AG20443 (cell line): ENCODE results near the gene TEKT2.

Source experiments
- DNase-seq: peaks from one replicate; pipeline ENCODE4 v3.0.0; 2012; ENCODE audit warnings: low spot score, mixed read lengths

TEKT2 gene, protein sequence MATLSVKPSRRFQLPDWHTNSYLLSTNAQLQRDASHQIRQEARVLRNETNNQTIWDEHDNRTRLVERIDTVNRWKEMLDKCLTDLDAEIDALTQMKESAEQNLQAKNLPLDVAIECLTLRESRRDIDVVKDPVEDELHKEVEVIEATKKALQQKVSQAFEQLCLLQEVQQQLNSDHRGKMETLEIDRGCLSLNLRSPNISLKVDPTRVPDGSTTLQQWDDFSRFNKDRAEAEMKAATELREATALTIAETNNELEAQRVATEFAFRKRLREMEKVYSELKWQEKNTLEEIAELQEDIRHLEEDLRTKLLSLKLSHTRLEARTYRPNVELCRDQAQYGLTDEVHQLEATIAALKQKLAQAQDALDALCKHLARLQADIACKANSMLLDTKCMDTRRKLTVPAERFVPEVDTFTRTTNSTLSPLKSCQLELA

DNA sequence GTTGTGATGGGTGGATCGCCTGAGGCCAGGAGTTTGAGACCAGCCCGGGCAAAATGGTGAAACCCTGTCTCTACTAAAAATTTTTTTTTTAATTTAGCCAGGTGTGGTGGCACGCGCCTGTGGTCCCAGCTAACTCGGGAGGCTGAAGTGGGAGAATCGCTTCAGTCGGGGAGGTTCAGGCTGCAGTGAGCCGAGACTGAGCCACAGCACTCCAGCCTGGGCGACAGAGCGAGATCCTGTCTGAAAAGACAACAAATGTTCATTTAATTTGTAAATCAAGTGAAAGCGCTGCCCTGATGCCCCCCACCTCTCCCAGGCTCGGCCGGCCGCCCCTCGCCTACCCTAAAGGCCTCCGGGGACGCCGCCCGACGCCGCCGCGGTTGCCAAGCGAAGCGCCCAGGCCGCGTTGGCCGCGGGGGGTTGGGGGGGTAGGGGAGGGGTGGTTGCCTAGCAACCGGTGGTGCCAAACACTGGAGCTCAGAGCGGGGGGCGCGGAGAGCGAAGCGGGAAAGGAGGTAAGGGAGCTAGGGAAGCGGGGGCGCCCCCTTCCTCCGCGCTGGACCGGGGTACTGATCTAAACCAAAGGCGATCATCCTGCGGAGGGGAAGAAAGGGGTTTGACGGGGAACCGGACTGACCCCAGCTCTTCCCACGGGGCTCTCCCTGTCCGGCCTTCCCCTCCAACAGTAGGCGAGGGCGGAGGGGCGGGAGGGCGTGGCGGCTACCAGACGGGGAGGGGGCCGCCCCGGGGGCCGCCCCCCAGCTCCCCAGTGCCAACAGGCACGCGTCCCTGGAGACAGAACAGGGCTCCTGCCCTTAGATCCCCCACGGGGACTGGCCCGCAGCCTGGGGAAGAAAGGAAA lies at the start of gene TEKT2:
TEKT2 (plus strand) TSS at position 460 of the 862 bp plus-strand sequence. CDS start 828 bp downstream, outside the sequence.
- peak; percentile 78 for DNase-seq

DNA sequence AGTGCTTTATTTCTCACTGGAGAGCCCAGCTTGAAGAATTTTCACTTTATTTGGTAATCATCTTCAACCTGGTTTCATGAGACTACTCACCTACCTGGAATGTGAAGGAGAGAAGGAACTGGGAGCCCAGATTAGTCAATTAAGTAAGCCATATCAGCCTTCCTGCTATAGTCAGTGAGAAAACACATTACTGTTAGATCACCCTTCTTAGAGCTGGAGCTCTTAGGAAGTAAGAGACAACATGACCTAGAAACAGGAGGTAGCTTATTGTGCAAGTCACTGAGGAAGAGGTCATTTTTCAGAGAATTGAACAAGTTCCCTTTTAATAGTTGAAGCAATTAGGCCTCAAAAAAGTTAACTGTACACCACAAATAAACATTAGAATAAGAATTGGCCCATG lies 49.2 kb upstream of the TEKT2 start:
- peak; percentile 19 for DNase-seq

GRCh38 chr1:36035154-36035553 lies 48.7 kb upstream of the TEKT2 start:
- DNase-seq = no peak

- no peak for DNase-seq
Observed at GRCh38 chr1:36040238-36040637, 43.7 kb upstream of the TEKT2 start.

DNA sequence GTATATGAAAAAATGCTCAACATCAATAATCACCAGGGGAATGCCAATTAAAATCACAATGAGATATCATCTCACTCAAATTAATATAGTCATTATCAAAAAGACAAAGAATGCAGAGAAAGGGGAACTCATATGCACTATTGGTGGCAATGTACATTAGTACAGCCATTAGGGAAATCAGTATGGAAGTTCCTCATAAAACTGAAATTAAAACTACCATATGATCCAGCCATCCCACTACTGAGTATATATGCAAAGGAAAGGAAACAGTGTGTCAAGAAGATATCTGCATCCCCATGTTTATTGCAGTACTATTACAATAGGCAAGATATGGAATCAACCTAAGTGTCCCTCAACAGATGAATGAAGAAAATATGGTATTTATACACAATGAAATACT lies 32.1 kb upstream of the TEKT2 start:
- no peak for DNase-seq

- DNase-seq = no peak
Observed at GRCh38 chr1:36053978-36054377, 29.9 kb upstream of the TEKT2 start.

DNA sequence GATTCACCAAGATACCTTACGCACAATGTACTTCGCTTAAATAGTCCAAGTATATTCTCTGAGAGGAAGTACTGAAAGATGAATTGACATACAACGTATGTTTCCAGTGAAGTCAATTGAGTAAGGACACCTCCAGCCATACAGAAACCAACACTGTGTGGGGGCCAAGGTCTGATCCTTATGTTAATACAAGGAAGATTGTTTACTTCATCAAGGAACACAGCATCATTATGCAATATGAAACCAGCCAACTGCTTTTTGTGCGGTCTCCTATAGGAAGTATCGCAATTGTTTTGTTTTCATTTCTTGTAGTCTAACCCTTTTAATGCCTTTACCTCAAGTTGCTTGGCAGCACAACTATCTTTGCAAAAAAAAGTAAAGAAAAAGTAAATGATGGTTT lies 28.2 kb upstream of the TEKT2 start:
- DNase-seq = no peak

GRCh38 chr1:36062315-36062714 lies 21.6 kb upstream of the TEKT2 start:
- no peak for DNase-seq

DNA sequence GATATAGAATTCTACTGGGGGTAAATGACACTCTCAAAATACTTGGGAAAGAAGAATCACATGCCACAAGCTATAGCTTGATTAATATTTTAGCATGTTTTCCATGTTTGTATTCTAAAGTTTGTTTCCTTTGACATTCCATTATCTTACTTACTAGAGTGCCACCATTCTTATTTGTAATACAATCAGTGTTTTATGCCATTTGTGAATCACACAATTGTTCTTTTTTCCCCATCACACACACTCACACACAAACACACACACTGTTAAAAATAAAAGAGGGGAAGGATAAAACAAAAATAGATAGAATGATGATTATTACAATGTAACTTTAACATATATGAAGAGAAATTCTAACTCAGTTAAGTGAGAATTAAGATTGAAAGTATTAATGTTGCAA lies 16.0 kb upstream of the TEKT2 start:
- DNase-seq = no peak

GRCh38 chr1:36068866-36069265 lies 15.0 kb upstream of the TEKT2 start:
- DNase-seq = no peak

- no peak for DNase-seq
Observed at GRCh38 chr1:36070349-36070748, 13.5 kb upstream of the TEKT2 start.

- no peak for DNase-seq
Observed at GRCh38 chr1:36076979-36077573, 6.8 kb upstream of the TEKT2 start.

DNA sequence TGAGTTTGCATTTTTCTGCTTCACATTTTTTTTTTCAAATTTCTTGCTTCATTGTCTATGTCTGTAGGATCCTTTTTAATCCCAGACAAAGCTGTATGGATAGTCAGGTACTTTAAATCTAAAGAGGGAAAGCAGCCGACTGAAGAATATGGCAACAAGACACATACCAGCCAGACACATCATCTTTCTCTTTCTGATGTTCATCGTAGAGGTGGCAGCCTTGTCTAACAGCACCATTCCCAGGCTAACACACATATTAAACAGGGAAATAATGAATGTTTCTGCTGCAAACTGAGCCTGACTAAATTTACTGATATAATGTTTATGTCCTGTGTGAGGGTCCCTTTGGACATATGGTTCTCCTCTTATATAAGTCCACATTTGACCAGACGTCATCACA lies 3.7 kb upstream of the TEKT2 start:
- no peak for DNase-seq

- DNase-seq = no peak
Observed at GRCh38 chr1:36080801-36081200, 3.1 kb upstream of the TEKT2 start.

GRCh38 chr1:36081926-36082485 lies 1.9 kb upstream of the TEKT2 start:
- no peak for DNase-seq

- DNase-seq = no peak
Observed at GRCh38 chr1:36083219-36083618, 675 bp upstream of the TEKT2 start.

DNA sequence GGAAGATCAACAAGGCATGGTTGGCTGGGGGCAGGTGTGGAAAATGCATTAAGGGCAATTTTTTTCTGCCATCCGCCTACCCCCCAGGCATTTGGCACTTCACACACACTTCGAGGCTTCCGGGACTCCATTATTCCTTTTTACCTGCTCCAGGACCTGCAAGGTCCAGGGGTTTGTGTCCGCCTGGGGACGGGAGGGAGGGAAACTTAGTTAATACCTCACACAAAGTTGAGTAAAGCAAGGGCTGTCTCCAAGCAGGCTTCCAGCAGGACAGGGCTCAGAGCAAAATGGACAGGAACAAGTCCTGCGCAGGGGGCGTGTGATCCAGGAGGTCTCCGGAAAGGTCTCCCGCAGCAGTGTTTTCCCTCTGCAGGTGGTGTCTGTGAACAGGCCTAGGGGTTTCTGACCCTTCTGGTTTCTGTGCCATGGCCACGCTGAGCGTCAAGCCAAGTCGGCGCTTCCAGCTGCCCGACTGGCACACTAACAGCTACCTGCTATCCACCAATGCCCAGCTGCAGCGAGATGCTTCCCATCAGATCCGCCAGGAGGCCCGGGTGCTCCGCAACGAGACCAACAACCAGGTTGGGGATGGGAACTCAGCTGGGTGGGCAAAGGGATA lies 712 bp downstream of the TEKT2 start:
- no peak for DNase-seq

DNA sequence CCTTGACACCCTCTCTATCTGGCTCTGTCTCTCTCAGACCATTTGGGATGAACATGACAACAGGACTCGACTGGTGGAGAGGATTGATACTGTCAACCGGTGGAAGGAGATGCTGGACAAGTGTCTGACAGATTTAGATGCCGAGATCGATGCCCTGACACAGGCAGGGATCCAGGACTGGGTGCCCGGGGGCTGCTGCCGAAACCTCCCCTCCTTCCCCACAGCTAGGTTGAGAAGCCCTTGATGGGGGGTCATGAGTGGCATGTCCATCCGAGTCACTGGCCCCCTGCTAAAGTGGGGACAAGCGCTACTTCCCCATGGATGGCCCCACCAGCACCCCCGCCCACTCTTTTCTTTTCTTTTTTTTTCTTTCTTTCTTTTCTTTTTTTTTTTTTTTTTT lies 1.2 kb downstream of the TEKT2 start:
- no peak for DNase-seq

DNA sequence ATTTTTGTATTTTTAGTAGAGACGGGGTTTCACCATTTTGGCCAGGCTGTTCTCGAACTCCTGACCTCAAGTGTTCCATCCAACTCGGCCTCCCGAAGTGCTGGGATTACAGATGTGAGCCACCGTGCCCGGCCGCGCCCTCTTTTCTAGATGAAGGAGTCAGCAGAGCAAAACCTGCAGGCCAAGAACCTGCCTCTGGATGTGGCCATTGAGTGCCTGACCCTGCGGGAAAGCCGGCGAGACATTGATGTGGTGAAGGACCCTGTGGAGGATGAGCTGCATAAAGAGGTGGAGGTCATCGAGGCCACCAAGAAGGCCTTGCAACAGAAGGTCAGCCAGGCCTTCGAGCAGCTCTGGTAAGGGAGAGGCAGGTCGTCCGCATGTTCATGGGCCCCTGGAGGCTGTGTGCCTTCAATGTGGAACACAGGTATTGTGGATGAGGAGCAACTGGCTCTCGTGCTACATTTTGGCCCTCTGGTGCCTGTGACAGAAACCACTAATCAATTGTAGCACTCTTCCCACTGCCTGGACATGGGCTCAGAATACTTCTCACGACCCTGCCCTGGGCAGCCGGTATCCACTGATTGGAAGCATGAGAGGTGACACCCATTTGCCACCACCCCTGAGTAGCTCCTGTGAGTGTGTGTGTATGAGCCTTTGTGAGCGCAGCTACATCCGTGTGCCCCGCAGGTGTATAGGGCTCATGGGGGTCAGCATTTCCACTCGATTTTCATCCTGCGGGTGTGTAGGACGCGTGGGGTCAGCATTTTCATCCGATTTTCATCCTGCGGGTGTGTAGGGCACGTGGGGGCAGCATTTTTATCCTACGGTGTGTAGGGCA lies 2.0 kb downstream of the TEKT2 start:
- DNase-seq = no peak

- DNase-seq = no peak
Observed at GRCh38 chr1:36086529-36087232, 2.8 kb downstream of the TEKT2 start.
